ENCODE data around the gene TDRD7. TPM values are rescaled to one million over a fixed set of nuclear protein-coding genes. Genes with fewer than 3 reads are reported as not detected.
"Not testable (repeated sequence)": the region's sequence is repeated elsewhere in the genome, so short reads cannot be mapped to it uniquely, and the experiment has no call there.

The TDRD7 gene
- total RNA-seq, 1 experiment from 2014 or later = 97.1 TPM

DNA sequence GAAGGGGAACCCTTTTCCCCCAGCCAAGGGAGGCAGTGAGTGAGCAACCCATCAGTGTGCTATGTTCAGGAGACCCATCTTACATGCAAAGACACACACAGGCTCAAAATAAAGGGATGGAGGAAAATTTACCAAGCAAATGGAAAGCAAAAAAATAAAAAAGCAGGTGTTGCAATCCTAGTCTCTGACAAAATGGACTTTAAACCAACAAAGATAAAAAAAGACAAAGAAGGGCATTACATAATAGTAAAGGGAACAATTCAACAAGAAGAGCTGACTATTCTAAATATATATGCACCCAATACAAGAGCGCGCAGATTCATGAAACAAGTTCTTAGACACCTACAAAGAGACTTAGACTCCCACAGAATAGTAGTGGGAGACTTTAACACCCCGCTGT, 41.7 kb downstream of the TDRD7 start:
- in situ Hi-C loops (cut with HindIII; ENCODE audit: low pct_unique_long_range_greater_than_20kb, low sequenced_read_pairs) = loop anchor here (25.0 kb wide), 1 partner anchor 184 kb away; the partner anchor contains the start of genes NCBP1 and TSTD2
- DNase-seq (ENCODE audit: low read depth, low spot score) = not testable (repeated sequence)

DNA sequence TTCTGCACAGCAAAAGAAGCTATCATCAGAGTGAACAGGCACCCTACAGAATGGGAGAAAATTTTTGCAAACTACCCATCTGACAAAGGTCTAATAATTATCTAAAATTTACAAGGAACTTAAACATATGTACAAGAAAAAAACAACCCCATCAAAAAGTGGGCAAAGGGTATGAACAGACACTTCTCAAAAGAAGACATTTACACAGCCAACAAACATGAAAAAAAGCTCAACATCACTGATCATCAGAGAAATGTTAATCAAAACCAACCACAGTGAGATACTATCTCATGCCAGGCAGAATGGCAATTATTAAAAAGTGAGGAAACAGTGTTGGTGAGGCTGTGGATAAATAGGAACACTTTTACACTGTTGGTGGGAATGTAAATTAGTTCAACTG, 44.9 kb downstream of the TDRD7 start:
- in situ Hi-C loops (cut with HindIII; ENCODE audit: low pct_unique_long_range_greater_than_20kb, low sequenced_read_pairs) = loop anchor here (25.0 kb wide), 1 partner anchor 180 kb away; the partner anchor contains the start of genes NCBP1 and TSTD2

DNA sequence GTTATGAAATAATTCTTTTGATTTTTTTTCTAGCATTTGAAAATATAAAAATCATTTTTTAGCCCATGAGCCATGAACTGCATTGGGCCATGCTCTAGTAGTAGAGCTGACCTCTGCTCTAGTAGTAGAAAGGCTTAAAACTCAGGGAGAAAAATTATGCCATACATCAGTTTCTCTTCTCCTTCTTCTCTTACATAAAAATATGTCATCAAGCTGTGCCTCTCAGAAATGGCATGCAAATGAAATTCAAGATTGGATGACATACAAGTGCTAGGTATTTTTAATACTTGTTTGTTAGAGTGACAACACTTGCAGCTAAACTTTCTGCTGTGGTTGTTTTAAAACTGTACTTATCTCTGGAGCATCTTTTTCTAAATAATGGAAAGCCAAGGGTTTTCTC, 47.4 kb downstream of the TDRD7 start:
- in situ Hi-C loops (cut with HindIII; ENCODE audit: low pct_unique_long_range_greater_than_20kb, low sequenced_read_pairs) = loop anchor here (25.0 kb wide), 1 partner anchor 178 kb away; the partner anchor contains the start of genes NCBP1 and TSTD2
- DNase-seq (ENCODE audit: low read depth, low spot score) = no peak

More for the DNA sequence above, 44.9 kb downstream of the TDRD7 start:
- DNase-seq (ENCODE audit: low read depth, low spot score) = not testable (repeated sequence)

DNA sequence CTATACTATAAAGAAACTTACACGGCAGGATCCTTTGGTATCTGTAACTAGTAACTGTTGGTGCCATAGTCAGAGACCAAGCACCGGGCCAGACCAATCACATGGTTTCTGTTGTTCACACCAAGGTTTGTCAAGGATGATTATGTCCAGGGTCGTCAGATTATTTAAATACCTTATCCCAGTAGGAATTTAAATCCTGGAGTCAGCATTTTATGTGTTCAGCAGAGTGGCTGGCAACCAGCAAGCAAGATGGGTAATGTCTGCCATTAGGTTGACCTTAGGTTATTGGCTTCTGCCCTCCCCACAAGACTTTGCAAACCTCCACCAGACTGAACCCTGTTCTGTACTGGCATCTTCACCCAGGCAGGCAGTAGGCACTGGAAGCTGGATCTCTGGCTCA, 50.3 kb downstream of the TDRD7 start:
- in situ Hi-C loops (cut with HindIII; ENCODE audit: low pct_unique_long_range_greater_than_20kb, low sequenced_read_pairs) = loop anchor here (25.0 kb wide), 1 partner anchor 175 kb away; the partner anchor contains the start of genes NCBP1 and TSTD2
- no peak for DNase-seq (ENCODE audit: low read depth, low spot score)

DNA sequence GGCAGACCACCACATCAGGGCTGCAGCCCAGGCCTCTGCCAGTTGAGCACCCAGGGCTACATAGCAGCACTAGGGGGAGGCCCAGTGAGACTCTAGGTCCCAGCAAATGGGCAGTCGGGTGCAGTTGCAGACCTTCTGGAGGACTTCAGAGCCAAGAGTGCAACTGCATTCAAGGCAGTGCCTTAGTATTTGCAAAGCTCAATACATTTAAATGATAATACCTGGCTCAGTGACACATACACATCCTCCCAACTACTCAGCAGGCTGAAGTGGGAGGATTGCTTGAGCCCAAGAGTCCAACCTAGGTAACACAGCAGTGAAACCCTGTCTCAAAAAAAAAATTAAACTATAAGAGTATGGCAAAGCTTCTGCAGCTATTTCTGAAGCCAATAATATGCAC, 51.0 kb downstream of the TDRD7 start:
- DNase-seq (ENCODE audit: low read depth, low spot score) = no peak
- in situ Hi-C loops (cut with HindIII; ENCODE audit: low pct_unique_long_range_greater_than_20kb, low sequenced_read_pairs) = loop anchor here (25.0 kb wide), 1 partner anchor 174 kb away; the partner anchor contains the start of genes NCBP1 and TSTD2

DNA sequence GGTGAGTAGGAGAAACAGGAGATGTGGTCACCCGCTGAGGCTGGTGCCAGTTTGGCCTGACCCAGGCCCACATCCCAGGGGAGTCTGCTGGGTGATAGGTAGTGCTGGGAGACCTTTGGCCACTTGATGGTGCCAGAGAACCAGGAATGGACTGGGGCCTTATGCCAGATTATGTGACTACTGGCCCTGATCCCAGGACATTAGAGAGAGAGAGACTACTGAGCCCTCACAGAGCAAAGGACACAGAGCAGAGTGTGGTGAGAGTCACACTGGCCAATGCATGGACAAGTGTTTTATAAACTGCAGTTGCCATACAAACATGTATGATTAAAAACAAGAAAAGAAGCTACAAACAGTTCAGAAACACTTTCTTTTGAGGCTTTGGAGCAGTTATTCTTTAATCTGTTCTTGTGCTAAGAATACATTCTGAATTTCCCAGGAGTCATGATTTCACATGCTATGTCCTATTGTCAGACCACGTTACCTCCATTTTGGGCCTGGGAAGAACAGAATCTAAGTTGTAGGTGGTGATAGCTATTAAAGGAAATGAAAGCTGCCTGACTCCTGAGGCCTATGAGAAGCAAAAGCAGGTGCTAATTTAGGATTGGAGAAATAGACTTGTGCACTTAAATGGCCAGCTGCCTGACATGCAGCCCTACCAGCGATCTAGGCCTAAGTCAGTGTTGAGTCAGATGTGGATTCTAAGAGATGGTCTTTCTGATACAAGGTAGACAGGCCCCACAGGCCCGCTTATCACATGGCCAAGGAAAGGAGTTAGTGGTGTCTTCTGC, 57.0 kb downstream of the TDRD7 start:
- in situ Hi-C loops (cut with HindIII; ENCODE audit: low pct_unique_long_range_greater_than_20kb, low sequenced_read_pairs) = loop anchor here (25.0 kb wide), 1 partner anchor 168 kb away; the partner anchor contains the start of genes NCBP1 and TSTD2
- DNase-seq (ENCODE audit: low read depth, low spot score) = peak; percentile 84

DNA sequence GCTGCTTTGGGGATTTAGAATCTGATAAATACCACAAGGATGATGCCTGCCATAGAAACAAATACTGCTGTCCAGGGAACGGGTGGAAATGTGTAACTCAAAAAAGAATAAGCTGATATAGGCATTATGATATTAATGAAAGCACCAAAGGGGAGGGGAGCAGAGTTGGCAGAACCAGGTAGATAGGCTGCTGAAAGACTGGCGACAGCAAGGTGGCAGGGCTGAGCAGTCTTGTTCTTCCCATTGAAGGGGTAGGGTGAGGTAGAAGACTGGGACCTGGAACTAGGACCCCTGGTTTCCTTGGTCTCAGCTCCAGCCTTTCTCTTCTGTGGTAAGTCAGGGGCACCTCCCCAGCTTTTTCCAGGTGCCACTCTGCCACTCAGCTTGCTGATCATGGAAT, 58.2 kb downstream of the TDRD7 start:
- in situ Hi-C loops (cut with HindIII; ENCODE audit: low pct_unique_long_range_greater_than_20kb, low sequenced_read_pairs) = loop anchor here (25.0 kb wide), 1 partner anchor 167 kb away; the partner anchor contains the start of genes NCBP1 and TSTD2
- DNase-seq (ENCODE audit: low read depth, low spot score) = peak; percentile 27

DNA sequence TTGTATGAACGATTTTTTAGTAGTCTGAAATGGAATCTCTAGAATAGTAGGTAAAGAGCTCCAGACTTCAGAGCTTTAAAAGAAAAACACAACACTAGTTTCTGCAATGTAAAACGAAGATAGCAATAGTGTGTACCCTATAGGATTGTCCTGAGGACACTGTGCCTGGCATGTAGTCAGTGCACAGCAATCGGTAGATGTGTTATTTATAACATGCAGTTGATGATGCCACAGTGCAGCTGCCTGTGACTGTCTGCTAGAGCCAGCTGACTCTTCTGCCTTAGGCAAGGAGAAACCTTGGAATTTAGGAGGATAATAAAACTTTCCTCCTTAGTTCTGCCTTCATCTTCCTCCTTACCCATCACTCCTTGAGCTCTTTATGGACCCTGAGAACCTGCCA, 61.8 kb downstream of the TDRD7 start:
- DNase-seq (ENCODE audit: low read depth, low spot score) = no peak
- in situ Hi-C loops (cut with HindIII; ENCODE audit: low pct_unique_long_range_greater_than_20kb, low sequenced_read_pairs) = loop anchor here (25.0 kb wide), 1 partner anchor 164 kb away; the partner anchor contains the start of genes NCBP1 and TSTD2

DNA sequence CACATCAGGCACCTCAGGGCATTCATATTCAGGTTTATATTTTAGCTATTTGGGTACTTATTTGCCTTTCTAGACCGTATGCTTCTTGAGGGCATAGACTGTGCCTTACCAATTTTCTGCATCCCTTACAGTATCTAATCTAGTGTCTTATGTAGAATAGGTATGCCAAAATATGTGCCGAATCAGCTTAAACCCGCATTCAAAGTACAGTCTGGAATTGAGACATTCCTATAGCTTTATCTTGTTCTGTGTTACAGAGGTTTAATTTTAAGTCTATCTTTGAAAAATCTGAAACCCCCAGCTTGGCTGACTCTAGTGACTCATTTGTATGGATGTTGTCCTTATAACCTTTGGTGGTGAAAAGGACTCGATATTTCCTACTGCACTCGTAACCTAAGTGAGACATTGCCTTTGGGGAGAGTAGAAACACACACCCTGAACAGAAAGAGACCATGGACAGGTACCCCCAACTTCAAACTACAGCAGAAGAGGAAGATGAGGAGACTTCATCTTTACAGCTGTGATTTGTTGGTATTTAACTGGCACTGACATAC, 62.6 kb downstream of the TDRD7 start:
- in situ Hi-C loops (cut with HindIII; ENCODE audit: low pct_unique_long_range_greater_than_20kb, low sequenced_read_pairs) = loop anchor here (25.0 kb wide), 1 partner anchor 163 kb away; the partner anchor contains the start of genes NCBP1 and TSTD2
- no peak for DNase-seq (ENCODE audit: low read depth, low spot score)

DNA sequence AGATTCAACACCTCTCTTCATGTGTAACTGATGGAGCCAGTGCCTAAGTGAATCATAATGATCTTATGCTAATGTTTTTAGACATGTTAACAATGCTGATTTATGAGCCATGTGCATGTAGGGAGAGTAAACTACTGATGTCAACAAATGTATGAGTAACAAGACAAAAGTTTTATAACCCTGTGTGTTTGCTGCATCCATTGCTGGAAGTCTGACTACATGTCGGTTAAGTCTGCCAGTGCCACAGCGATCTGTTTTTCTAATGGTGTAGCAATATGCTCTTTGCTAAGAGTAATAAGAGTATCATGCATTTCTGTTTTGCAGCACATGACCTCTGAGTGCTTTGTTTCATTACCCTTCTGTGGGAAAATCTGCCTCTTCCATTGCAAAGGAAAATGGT, 63.2 kb downstream of the TDRD7 start:
- in situ Hi-C loops (cut with HindIII; ENCODE audit: low pct_unique_long_range_greater_than_20kb, low sequenced_read_pairs) = no loop called here
- DNase-seq (ENCODE audit: low read depth, low spot score) = no peak

DNA sequence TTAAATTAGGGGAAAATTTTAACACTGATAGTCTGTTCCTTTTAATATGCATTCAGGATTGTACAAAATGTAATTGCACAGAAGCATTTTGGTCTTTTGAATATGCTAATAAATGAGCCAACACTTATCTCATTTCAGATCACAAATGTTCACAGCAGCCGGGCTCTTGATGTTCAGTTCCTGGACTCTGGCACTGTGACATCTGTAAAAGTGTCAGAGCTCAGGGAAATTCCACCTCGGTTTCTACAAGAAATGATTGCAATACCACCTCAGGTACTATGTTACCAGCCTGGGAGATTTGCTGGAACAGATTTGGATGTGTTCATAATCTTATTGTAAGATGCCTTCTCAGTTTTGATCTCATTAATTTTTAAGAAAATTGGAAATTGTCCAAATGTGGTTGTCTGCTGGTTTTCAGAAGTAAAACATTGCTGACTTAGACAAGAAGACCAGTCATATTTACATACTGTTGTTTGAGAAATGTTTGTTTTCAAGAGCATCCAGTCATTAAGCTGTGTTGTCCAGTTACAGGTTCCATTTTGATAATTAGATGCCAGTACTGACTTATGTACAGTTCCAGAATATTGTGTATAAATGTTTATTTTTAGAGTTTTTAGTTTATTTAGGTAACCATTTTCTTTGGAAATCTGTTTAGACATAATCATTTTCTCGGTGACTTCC, 66.5 kb downstream of the TDRD7 start:
- DNase-seq (ENCODE audit: low read depth, low spot score) = no peak
- in situ Hi-C loops (cut with HindIII; ENCODE audit: low pct_unique_long_range_greater_than_20kb, low sequenced_read_pairs) = no loop called here

DNA sequence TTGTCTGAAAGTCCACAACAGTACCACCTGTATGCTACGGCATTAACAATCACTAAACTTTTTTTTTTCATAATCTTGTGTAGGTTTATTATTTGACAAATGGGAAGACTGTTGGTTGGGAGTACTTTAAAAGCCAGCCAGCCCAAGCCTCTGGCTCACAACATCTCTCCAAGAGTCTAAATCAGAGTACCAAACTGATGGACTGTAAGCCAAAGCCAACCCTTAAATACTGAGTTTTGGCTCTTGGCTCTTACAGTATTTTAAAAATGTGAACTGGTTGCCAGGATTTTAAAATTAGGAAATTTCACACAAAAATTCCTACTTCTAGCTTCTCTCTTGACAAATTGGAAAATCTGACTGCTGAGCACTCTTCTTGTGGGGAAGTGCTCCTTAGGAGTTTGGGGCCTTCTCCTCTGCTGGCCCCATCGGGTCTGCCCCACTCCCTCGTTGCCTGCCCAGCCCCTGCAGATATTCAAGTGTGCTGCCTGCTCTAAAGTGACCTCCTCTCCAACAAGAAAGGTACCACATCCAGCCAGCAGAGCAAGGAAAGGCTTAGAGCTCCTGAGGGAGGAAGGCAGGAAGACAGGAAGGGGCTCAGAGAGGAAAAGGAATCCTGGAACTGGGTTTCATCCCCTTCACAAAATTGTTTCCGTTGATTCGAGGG, 67.7 kb downstream of the TDRD7 start:
- no peak for DNase-seq (ENCODE audit: low read depth, low spot score)
- in situ Hi-C loops (cut with HindIII; ENCODE audit: low pct_unique_long_range_greater_than_20kb, low sequenced_read_pairs) = no loop called here

DNA sequence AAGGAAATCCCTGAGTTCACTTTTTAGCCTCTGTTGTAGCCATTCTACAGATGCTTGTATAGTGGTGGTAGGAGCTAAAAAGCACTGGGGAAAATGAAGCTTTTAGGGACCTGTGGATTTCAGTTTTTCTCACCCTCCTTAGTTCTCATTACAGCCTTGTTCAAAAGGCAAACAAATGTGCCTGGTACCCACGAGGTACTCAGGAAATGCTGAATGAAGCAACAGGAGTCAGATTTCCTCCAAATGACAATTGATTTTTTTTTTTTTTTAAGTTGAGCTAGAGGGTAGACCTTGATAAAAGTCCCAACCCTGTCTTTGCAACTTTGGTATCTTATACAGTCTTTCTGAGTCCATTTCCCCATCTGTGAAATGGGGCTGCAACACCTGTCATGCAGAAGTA, 68.3 kb downstream of the TDRD7 start:
- in situ Hi-C loops (cut with HindIII; ENCODE audit: low pct_unique_long_range_greater_than_20kb, low sequenced_read_pairs) = no loop called here
- no peak for DNase-seq (ENCODE audit: low read depth, low spot score)

DNA sequence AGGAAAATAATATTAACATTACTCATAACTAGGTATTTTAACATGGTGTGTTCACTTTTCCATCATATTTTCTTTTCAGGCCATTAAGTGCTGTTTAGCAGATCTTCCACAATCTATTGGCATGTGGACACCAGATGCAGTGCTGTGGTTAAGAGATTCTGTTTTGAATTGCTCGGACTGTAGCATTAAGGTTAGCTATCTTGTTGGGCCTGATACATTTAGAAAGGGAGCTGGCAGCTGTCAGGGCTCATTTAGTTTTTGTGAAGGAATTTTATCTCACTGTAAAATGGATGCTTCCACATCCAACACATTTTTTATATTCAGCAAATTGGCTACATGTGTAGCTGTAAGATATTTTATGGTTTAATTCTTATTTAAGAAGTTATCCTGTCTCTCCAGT, 68.9 kb downstream of the TDRD7 start:
- in situ Hi-C loops (cut with HindIII; ENCODE audit: low pct_unique_long_range_greater_than_20kb, low sequenced_read_pairs) = no loop called here
- no peak for DNase-seq (ENCODE audit: low read depth, low spot score)

DNA sequence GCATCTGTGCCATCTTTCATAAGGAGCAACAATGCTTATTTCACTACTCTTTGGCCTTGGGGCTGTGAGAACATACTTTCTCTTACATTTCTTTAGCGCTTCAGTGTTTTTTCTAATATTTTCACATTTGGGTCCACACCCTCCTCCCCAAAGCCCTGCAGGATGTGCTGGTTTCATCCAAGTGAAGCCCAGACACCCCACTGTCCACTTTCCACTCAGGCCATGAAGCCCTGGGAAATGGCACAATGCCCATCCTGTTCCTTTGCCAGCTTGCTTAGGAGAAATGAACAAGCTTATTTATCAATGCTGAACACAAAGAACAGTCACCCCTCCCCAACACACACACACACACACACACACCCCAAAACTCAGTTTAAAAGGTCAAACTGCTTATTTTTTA, 72.2 kb downstream of the TDRD7 start:
- in situ Hi-C loops (cut with HindIII; ENCODE audit: low pct_unique_long_range_greater_than_20kb, low sequenced_read_pairs) = no loop called here
- DNase-seq (ENCODE audit: low read depth, low spot score) = peak; percentile 97

DNA sequence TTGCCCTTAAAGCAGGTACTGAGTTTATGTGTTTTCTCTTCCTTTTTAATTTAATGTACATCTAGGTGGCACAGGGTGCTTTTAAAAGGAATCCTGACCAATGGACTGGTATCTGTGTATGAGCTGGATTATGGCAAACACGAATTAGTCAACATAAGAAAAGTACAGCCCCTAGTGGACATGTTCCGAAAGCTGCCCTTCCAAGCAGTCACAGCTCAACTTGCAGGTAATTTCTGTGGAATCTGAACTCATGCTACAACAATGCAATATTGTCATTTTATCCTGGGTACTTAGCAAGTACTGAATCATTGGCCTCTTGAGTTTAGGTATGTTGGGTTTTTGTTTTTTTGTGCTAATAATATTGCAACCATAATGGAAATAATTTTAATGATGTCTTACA, 75.2 kb downstream of the TDRD7 start:
- in situ Hi-C loops (cut with HindIII; ENCODE audit: low pct_unique_long_range_greater_than_20kb, low sequenced_read_pairs) = no loop called here
- DNase-seq (ENCODE audit: low read depth, low spot score) = peak; percentile 52

DNA sequence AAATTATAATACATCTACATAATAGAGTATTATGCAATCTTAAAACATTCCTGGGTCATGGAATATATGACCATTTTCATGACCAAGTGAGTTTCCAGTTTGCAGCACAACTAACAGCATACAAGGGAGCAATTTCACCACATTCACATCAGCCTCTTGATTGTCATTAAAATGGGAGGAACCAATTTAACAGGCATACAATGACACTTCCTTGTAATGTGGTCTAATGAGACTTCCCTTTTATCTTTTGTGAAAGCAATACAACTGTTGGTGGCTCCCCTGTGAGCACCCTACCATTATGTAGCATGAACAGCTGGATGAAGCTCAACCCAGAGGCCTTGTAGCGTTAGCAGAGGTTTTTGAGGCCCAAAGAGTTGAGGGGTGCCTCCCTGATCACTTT, 76.0 kb downstream of the TDRD7 start:
- in situ Hi-C loops (cut with HindIII; ENCODE audit: low pct_unique_long_range_greater_than_20kb, low sequenced_read_pairs) = no loop called here
- no peak for DNase-seq (ENCODE audit: low read depth, low spot score)

Measured in SK-MEL-5 (cell line).